ENCODE results near the gene CPTP. TPM values are rescaled to one million over a fixed set of nuclear protein-coding genes. Genes with fewer than 3 reads are reported as not detected.

Gene CPTP
- total RNA-seq, 1 donor from 2014 or later, result 40.1 TPM

- TF ChIP-seq CTCF (conservative IDR thresholded peaks at IDR 0.05; ENCODE audit: low read depth, low read length), result no peak
- DNase-seq (ENCODE audit: low read depth), result no peak
- H3K4me3 ChIP-seq (ENCODE audit: low read depth, low read length), result no peak overlapping the region
These were observed 7.2 kb upstream of the CPTP start for GRCh38 chr1:1317420-1317819.

GRCh38 chr1:1318131-1318652 lies 6.4 kb upstream of the CPTP start:
- peak; percentile 29 for DNase-seq (ENCODE audit: low read depth)
- no peak for TF ChIP-seq CTCF (conservative IDR thresholded peaks at IDR 0.05; ENCODE audit: low read depth, low read length)
- H3K4me3 ChIP-seq (ENCODE audit: low read depth, low read length), result no peak overlapping the region

- no peak overlapping the region for H3K4me3 ChIP-seq (ENCODE audit: low read depth, low read length)
These were observed 5.6 kb upstream of the CPTP start for GRCh38 chr1:1318777-1319645.

GRCh38 chr1:1319646-1319941 lies 5.0 kb upstream of the CPTP start:
- no peak for TF ChIP-seq CTCF (conservative IDR thresholded peaks at IDR 0.05; ENCODE audit: low read depth, low read length)
- H3K4me3 ChIP-seq (ENCODE audit: low read depth, low read length), result no peak overlapping the region
- no peak for DNase-seq (ENCODE audit: low read depth)

More at GRCh38 chr1:1318777-1319645, 5.6 kb upstream of the CPTP start:
- TF ChIP-seq CTCF (conservative IDR thresholded peaks at IDR 0.05; ENCODE audit: low read depth, low read length), result no peak
- no peak for DNase-seq (ENCODE audit: low read depth)

GRCh38 chr1:1320666-1321448 lies 3.7 kb upstream of the CPTP start:
- no peak overlapping the region for H3K4me3 ChIP-seq (ENCODE audit: low read depth, low read length)
- DNase-seq (ENCODE audit: low read depth), result no peak
- no peak for TF ChIP-seq CTCF (conservative IDR thresholded peaks at IDR 0.05; ENCODE audit: low read depth, low read length)

GRCh38 chr1:1321477-1321876 lies 3.1 kb upstream of the CPTP start:
- DNase-seq (ENCODE audit: low read depth), result no peak
- no peak overlapping the region for H3K4me3 ChIP-seq (ENCODE audit: low read depth, low read length)
- TF ChIP-seq CTCF (conservative IDR thresholded peaks at IDR 0.05; ENCODE audit: low read depth, low read length), result no peak

Measured in epithelial cell of proximal tubule (primary cell).